ENCODE results near the gene TRIM65. TPM values are rescaled to one million over a fixed set of nuclear protein-coding genes. Genes with fewer than 3 reads are reported as not detected.

The TRIM65 gene
- total and polyA plus RNA-seq, 2 of the 13 experiments (the other 11 are each of a cell fraction or from before 2014, with no cell fraction given), result 10.3 to 22.4 TPM

DNA sequence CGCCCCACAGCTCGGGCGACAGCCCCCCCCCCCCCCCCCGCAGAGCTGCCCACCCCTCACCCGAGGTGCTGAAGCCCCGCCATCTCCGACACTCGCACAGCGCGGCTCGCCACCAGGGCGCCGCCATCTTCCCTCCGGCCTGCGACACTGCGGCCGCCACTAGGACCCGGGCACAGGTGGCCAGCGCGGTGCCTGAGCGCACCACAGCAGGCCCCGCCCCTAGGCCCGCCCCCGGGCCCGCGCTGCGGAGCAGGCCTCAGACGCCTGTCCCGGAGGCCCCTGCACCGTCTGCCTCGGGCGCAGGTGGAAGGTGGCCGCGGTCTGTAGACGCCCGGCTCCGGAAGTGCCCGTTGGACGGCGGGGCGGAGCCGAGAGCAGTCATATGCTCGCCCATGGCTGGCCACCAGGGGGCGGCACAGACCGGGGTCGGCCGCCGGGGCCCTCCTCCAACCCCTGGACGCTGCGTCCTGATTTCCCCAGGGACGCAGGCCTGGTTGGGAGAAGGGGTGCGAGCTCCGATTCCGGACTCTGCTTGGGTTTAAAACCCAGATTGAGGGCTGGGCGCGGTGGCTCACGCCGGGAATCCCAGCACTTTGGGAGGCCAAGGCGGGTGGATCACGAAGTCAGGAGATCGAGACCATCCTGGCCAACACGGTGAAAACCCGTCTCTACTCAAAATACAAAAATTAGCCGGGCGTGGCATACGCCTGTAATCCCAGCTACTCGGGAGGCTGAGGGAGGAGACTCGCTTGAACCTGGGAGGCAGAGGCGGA is 8.2 kb upstream of the TRIM65 start, which contains the start of gene MRPL38 (continued):
- TF ChIP-seq PAXIP1 (CRISPR knock-in tag; conservative IDR thresholded peaks at IDR 0.05) (peak; percentile 90), CHD2 (IDR thresholded peaks at IDR 0.05; ENCODE audit: low read depth, low read length) (no peak; the same call in 1 of the 2 replicates), SMYD3 (CRISPR knock-in tag; IDR thresholded peaks at IDR 0.05) (peak; percentile 95), ZNF263 (CRISPR knock-in tag; IDR thresholded peaks at IDR 0.05) (peak; percentile 74), POLR2AphosphoS5 (IDR thresholded peaks at IDR 0.05; ENCODE audit: low read depth, low read length) (peak; percentile 73), YEATS4 (CRISPR knock-in tag; IDR thresholded peaks at IDR 0.05; ENCODE audit: borderline replicate concordance) (peak; percentile 93), NPAS2 (CRISPR knock-in tag; IDR thresholded peaks at IDR 0.05; ENCODE audit: borderline replicate concordance) (no peak), ERF (CRISPR knock-in tag; IDR thresholded peaks at IDR 0.05) (peak; percentile 99), ZNF550 (CRISPR knock-in tag; IDR thresholded peaks at IDR 0.05; ENCODE audit: borderline replicate concordance) (0 out of 2 replicates have a peak, but pooled peaks have one; percentile 57), ZNF766 (CRISPR knock-in tag; IDR thresholded peaks at IDR 0.05; ENCODE audit: borderline replicate concordance) (peak; percentile 87), EZH2 (conservative IDR thresholded peaks at IDR 0.05; ENCODE audit: low read depth, low read length) (no peak), HDAC1 (CRISPR knock-in tag; IDR thresholded peaks at IDR 0.05) (peak; percentile 92), SRSF1 (optimal IDR thresholded peaks at IDR 0.05; ENCODE audit: low read depth, low read length) (no peak), ZNF709 (CRISPR knock-in tag; IDR thresholded peaks at IDR 0.05) (peak; percentile 72; the same call in 1 of the 2 replicates), HMG20A (CRISPR knock-in tag; IDR thresholded peaks at IDR 0.05; ENCODE audit: borderline replicate concordance) (peak; percentile 52; the same call in 1 of the 2 replicates), ZFY (CRISPR knock-in tag; IDR thresholded peaks at IDR 0.05) (peak; percentile 99), SMAD3 (CRISPR knock-in tag; IDR thresholded peaks at IDR 0.05) (peak; percentile 96; the same call in 1 of the 2 replicates), ZNF235 (CRISPR knock-in tag; IDR thresholded peaks at IDR 0.05; ENCODE audit: borderline replicate concordance) (peak; percentile 94; the same call in 1 of the 2 replicates), NR2C2 (CRISPR knock-in tag; IDR thresholded peaks at IDR 0.05; ENCODE audit: borderline replicate concordance) (peak; percentile 53; the same call in 1 of the 2 replicates), ZNF205 (CRISPR knock-in tag; IDR thresholded peaks at IDR 0.05) (peak; percentile 95)
- TF ChIP-seq, protein P1, sequence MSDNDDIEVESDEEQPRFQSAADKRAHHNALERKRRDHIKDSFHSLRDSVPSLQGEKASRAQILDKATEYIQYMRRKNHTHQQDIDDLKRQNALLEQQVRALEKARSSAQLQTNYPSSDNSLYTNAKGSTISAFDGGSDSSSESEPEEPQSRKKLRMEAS (IDR thresholded peaks at IDR 0.05), result peak; percentile 95
- TF ChIP-seq, protein P2, sequence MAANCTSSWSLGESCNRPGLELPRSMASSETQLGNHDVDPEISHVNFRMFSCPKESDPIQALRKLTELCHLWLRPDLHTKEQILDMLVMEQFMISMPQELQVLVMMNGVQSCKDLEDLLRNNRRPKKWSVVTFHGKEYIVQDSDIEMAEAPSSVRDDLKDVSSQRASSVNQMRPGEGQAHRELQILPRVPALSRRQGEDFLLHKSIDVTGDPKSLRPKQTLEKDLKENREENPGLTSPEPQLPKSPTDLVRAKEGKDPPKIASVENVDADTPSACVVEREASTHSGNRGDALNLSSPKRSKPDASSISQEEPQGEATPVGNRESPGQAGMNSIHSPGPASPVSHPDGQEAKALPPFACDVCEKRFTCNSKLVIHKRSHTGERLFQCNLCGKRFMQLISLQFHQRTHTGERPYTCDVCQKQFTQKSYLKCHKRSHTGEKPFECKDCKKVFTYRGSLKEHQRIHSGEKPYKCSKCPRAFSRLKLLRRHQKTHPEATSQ (CRISPR knock-in tag; IDR thresholded peaks at IDR 0.05; ENCODE audit: borderline replicate concordance), result peak; percentile 80
- TF ChIP-seq, protein P3, sequence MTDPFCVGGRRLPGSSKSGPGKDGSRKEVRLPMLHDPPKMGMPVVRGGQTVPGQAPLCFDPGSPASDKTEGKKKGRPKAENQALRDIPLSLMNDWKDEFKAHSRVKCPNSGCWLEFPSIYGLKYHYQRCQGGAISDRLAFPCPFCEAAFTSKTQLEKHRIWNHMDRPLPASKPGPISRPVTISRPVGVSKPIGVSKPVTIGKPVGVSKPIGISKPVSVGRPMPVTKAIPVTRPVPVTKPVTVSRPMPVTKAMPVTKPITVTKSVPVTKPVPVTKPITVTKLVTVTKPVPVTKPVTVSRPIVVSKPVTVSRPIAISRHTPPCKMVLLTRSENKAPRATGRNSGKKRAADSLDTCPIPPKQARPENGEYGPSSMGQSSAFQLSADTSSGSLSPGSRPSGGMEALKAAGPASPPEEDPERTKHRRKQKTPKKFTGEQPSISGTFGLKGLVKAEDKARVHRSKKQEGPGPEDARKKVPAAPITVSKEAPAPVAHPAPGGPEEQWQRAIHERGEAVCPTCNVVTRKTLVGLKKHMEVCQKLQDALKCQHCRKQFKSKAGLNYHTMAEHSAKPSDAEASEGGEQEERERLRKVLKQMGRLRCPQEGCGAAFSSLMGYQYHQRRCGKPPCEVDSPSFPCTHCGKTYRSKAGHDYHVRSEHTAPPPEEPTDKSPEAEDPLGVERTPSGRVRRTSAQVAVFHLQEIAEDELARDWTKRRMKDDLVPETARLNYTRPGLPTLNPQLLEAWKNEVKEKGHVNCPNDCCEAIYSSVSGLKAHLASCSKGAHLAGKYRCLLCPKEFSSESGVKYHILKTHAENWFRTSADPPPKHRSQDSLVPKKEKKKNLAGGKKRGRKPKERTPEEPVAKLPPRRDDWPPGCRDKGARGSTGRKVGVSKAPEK (CRISPR knock-in tag; IDR thresholded peaks at IDR 0.05; ENCODE audit: borderline replicate concordance), result no peak

Data from HepG2 (cell line).